Left lung (tissue), 10 donors: ENCODE results near the gene VPS37B. TPM values are rescaled to one million over a fixed set of nuclear protein-coding genes. Genes with fewer than 3 reads are reported as not detected.

ENCODE experiments used
- ATAC-seq: fragments of 200-7000 bp; cut with Tn5 transposase; one replicate; pipeline ENCODE4 v1.9.1; 2020; ENCODE audit warnings: moderate library complexity
- DNase-seq, 4 donors: peaks; one replicate each; pipeline ENCODE4 v3.0.0-alpha.2; 2013 to 2020
- H3K27ac ChIP-seq, 2 donors: fragments of 200-600 bp; sonication (generic) in 1 of 2; one replicate each; pipeline versions ENCODE4 v1.5.0 to v1.8.0; 2020 to 2021
- H3K27me3 ChIP-seq, 2 donors: fragments of 200-600 bp; sonication (generic) in 1 of 2; one replicate each; pipeline versions ENCODE4 v1.5.0 to v1.8.0; 2020 to 2021
- H3K36me3 ChIP-seq, 2 donors: fragments of 200-600 bp; sonication (generic) in 1 of 2; one replicate each; pipeline versions ENCODE4 v1.5.0 to v1.8.0; 2020 to 2021
- H3K4me1 ChIP-seq, 2 donors: fragments of 200-600 bp; one replicate each; pipeline ENCODE4 v1.8.0; 2021
- H3K4me3 ChIP-seq, 2 donors: fragments of 200-600 bp; sonication (generic) in 1 of 2; one replicate each; pipeline versions ENCODE4 v1.5.0 to v1.8.0; 2020 to 2021; ENCODE audit warnings: mild to moderate bottlenecking in 1 of 2
- H3K9me3 ChIP-seq, 2 donors: fragments of 200-600 bp; sonication (generic) in 1 of 2; one replicate each; pipeline versions ENCODE4 v1.5.0 to v1.8.0; 2020 to 2021
- intact Hi-C, 2 donors: fragments of 100-400 bp; cut with DNase I; formaldehyde crosslinking; loops; one replicate each; pipeline versions ENCODE4 v1.11.2 to v1.14.2; 2022
- polyA plus RNA-seq, 6 donors: library from polyadenylated mRNA; unstranded; fragments of 120-200 nt; gene quantifications; one replicate each; pipeline ENCODE4 v1.2.1, GENCODE V29; 2013; ENCODE audit not compliant: insufficient read length in 6 of 6
- total RNA-seq, 2 donors: library from RNA; stranded (reverse); fragmentation: NEBNext Ultra II Directional; extraction: Animal tissue kit (Norgen Biotek cat#: 25700); gene quantifications; one replicate each; pipeline ENCODE4 v1.2.1, GENCODE V29; 2021
- TF ChIP-seq, protein P1 (sequence below), 2 donors: fragments of 200-600 bp; sonication (generic) in 1 of 2; IDR thresholded peaks; one replicate each; pipeline versions ENCODE4 v1.5.0 to v1.8.0; 2021; ENCODE audit warnings: antibody characterized with exemption in 2 of 2
- donor health status: DM: no; HTN: yes; CAD: no.
- donor health status: DM: no; HTN: no; CAD: no.

The VPS37B gene
- total and polyA plus RNA-seq, 8 donors: 23.2 to 35.8 (median 29.7) TPM

DNA sequence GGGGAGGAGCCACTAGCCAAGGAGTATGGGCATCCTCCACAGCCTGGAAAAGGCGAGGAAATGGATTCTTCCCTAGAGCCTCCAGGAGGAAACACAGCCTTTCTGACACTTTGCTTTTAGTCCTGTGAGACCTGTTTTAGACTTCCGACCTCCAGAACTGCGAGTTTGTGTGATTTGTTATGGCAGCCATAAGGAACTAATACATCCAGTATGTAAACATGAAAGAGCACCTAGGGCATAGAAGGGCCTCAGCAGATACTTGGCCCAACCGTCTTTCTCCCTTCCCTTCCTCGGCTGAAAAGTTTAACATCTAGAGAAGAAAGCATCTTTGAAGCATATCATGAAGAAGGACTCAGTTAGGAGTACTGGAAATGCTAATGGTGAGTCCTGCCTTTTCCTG lies 57.1 kb downstream of the VPS37B start:
- no peak for ATAC-seq
- TF ChIP-seq, protein P1, sequence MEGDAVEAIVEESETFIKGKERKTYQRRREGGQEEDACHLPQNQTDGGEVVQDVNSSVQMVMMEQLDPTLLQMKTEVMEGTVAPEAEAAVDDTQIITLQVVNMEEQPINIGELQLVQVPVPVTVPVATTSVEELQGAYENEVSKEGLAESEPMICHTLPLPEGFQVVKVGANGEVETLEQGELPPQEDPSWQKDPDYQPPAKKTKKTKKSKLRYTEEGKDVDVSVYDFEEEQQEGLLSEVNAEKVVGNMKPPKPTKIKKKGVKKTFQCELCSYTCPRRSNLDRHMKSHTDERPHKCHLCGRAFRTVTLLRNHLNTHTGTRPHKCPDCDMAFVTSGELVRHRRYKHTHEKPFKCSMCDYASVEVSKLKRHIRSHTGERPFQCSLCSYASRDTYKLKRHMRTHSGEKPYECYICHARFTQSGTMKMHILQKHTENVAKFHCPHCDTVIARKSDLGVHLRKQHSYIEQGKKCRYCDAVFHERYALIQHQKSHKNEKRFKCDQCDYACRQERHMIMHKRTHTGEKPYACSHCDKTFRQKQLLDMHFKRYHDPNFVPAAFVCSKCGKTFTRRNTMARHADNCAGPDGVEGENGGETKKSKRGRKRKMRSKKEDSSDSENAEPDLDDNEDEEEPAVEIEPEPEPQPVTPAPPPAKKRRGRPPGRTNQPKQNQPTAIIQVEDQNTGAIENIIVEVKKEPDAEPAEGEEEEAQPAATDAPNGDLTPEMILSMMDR (IDR thresholded peaks at IDR 0.05): no peak
- H3K4me3 ChIP-seq: no peak overlapping the region
- H3K9me3 ChIP-seq: no peaks in the 10 kb centered on the region
- peaks cover 11 to 49% of the 10 kb centered on the region in 2 donors for H3K4me1 ChIP-seq
- H3K27ac ChIP-seq: no peak overlapping the region
- H3K36me3 ChIP-seq: no peaks in the 10 kb centered on the region
- DNase-seq: no peak
- intact Hi-C loops: loop anchor here in 1 of 2 donors (2.0 kb wide), 1 partner anchor 36 kb away; no protein-coding TSS in a partner anchor
- H3K27me3 ChIP-seq: peaks cover 0 to 25% of the 10 kb centered on the region in 2 donors

DNA sequence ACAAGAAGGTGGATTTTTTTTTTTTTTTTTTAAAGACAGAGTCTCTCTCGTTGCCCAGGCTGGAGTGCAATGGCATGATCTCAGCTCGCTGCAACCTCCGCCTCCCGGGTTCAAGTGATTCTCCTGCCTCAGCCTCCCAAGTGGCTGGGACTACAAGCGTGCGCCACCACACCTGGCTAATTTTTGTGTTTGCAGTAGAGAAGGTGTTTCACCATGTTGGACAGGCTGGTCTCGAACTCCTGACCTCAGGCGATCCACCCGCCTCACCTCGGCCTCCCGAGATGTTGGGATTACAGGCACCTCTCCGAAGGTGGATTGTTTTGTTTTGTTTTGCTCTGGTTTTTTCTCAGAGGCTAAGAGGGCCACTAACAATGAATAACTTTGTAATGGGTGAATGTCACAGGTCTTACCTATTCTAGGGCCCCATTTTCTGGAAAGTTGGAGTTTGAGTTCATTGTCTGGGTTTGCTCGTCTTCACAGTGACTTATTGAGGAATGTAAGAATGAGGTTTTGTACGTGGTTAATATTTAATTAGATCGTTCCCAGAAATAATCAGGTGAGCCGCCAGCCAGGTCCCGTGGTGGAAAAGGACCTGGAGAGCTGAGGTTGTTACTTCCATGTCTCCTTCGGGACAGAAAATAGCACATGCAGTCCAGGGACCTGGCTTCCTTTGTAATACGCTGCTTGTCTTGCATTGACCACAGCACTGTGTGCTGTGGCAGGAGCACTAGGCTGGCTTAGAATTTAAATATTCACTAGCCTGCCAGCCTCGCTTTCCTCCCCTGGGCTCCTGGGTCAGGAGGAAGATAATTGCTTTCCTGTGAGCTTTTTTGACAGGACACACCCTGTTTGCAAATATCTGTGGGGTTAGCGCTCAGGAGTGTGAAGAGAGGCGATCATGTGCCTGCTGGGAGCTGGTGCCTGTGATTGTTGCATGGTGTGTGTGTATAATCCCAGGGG lies 58.3 kb downstream of the VPS37B start:
- H3K4me1 ChIP-seq: peaks cover 8 to 47% of the 10 kb centered on the region in 2 donors
- TF ChIP-seq, protein P1 (IDR thresholded peaks at IDR 0.05): no peak
- H3K27me3 ChIP-seq: peaks cover 0 to 25% of the 10 kb centered on the region in 2 donors
- peak; percentile 14 for ATAC-seq
- no peaks in the 10 kb centered on the region for H3K36me3 ChIP-seq
- no peak for DNase-seq
- intact Hi-C loops: loop anchor here in 1 of 2 donors (2.0 kb wide), 1 partner anchor 37 kb away; no protein-coding TSS in a partner anchor
- H3K4me3 ChIP-seq: peak overlapping the region in 1 of 2 donors; percentile 56
- peak overlapping the region; percentile 9 to 27 for H3K27ac ChIP-seq
- no peaks in the 10 kb centered on the region for H3K9me3 ChIP-seq

DNA sequence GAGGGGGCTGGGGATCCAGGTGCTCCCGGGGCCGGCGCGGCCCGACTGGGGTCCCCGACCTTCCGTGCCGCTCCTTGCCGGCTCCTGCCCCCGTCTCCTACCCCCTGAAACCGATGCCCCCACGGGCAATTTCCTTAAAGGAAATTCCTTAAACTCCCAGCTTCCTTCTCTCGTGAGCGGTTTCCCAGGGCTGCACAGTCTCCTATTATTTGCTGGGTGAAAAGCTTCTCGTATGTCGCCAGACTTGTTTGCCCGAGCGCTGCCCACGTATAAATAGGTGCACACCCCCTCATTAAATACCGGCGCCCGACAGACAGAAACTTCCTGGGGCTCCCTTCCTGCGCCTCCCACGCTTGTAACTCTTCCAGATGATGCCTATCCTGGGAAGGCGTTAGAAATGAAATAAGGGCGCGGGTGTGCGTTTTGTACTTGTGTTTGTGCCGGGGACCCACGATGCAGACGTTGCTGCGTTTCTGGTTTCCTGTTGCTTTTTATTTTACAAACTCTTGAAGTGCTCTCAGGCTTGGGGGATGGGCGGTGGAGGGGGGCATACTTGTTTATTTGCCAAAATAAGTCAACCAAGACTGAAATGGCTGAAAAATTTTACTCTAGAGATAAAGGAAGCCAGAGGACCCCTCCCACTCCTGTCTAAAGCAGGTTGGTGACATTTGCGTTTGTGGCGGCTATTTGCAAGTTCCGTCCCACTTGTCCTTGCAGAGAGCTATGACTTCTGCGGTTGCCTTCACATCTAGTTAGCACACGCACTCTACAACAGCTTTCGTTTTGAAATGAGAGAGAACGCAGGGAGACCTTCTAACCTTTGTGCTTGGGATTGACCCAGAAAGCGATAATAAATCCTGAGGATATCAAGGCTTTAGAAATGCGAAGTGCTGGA lies 59.6 kb downstream of the VPS37B start:
- TF ChIP-seq, protein P1 (IDR thresholded peaks at IDR 0.05): no peak
- H3K9me3 ChIP-seq: no peaks in the 10 kb centered on the region
- no peaks in the 10 kb centered on the region for H3K36me3 ChIP-seq
- DNase-seq: no peak
- ATAC-seq: peak; percentile 49
- peak overlapping the region; percentile 50 to 56 for H3K4me3 ChIP-seq
- H3K27me3 ChIP-seq: peaks cover 0 to 25% of the 10 kb centered on the region in 2 donors
- intact Hi-C loops: no loop called here
- peak overlapping the region; percentile 62 to 79 for H3K27ac ChIP-seq
- peaks cover 6 to 36% of the 10 kb centered on the region in 2 donors for H3K4me1 ChIP-seq

DNA sequence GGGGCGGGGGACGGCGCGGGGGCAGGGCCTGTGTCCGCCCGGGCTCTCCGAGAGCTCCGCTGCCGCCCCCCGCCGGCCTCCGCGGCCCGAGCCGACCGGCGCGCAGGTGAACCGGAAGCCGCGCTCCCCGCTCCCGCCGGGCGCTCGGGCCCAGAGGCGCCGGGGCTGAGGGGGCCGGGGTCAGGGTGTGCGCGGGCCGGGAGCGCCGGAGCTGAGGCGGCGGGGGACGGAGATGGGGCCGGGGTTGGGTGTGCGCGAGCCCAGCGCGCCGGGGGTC lies 60.2 kb downstream of the VPS37B start:
- intact Hi-C loops: no loop called here
- peak in 1 of 4 donors; percentile 82 for DNase-seq
- TF ChIP-seq, protein P1 (IDR thresholded peaks at IDR 0.05): no peak
- peak overlapping the region; percentile 50 to 56 for H3K4me3 ChIP-seq
- peaks cover 6 to 33% of the 10 kb centered on the region in 2 donors for H3K4me1 ChIP-seq
- H3K36me3 ChIP-seq: no peaks in the 10 kb centered on the region
- ATAC-seq: peak; percentile 18
- H3K27me3 ChIP-seq: peaks cover 0 to 25% of the 10 kb centered on the region in 2 donors
- peak overlapping the region; percentile 62 to 79 for H3K27ac ChIP-seq
- H3K9me3 ChIP-seq: no peaks in the 10 kb centered on the region
